ENCODE data around the gene OXGR1. TPM values are rescaled to one million over a fixed set of nuclear protein-coding genes. Genes with fewer than 3 reads are reported as not detected.
A peak's percentile ranks its signal among the peaks of the same experiment; 100 is the strongest.

Gene OXGR1
- not detected in 2 replicates for total RNA-seq (2012; rRNA removed)
- not detected in 2 replicates for polyA plus RNA-seq (2012; rRNA removed)
- polyA plus RNA-seq (2012; cell fraction: cytosol; rRNA removed), result not detected in 2 replicates
- polyA plus RNA-seq (2012; cell fraction: nucleus; rRNA removed; ENCODE audit: low replicate concordance), result not detected in 2 replicates
- Bru-seq, nascent RNA, result percentile 9 among the genes with signal in this experiment
- BruChase-seq, experiment 1, labeled RNA remaining after a 6-hour chase, result not detected
- not detected for BruChase-seq, experiment 2, labeled RNA remaining after a 2-hour chase
- long read RNA-seq, result 0 reads

GRCh38 chr13:96994017-96994857 lies at the start of gene OXGR1:
TSS of gene OXGR1 (minus strand) at chr13:96994476. CDS start at chr13:96987759, 6,717 bp downstream.
- Histone ChIP-seq H3K9me1 (ENCODE audit: insufficient read depth, low read length) (no peaks in the 10 kb centered on the region), H4K20me1 (ENCODE audit: insufficient read depth, low read length) (no peaks in the 10 kb centered on the region), H3K9ac (ENCODE audit: low read depth, low read length) (no peak within 1 kb of the TSS), H2AFZ (replicated peaks; ENCODE audit: low read length, poor library complexity) (peak within 1 kb of the TSS; percentile 82), H2AK9ac (replicated peaks; ENCODE audit: low read depth, low read length, poor library complexity) (no peak within 1 kb of the TSS), H3K4ac (ENCODE audit: low read depth, low read length) (no peak within 1 kb of the TSS), H3K4me1 (ENCODE audit: control insufficient read depth, insufficient read depth, low read length) (no peaks in the 10 kb centered on the region; the same call in 1 of the 2 replicates), H3K14ac (replicated peaks; ENCODE audit: low read depth, low read length) (no peak within 1 kb of the TSS), H3K4me2 (ENCODE audit: low read depth, low read length) (peak within 1 kb of the TSS; percentile 67), H2BK15ac (ENCODE audit: low read depth, low read length) (no peak within 1 kb of the TSS), H3K9me3 (ENCODE audit: control insufficient read depth, insufficient read depth, low read length) (no peaks in the 10 kb centered on the region), H3K36me3 (ENCODE audit: control insufficient read depth, insufficient read depth, low read length) (no peaks in the 10 kb centered on the region), H3K79me1 (ENCODE audit: low read depth in 1 of 2, low read length in 2 of 2) (no peaks in the 10 kb centered on the region), H2BK20ac (ENCODE audit: low read depth, low read length) (no peak within 1 kb of the TSS), H3K27ac (ENCODE audit: insufficient read depth, low read length) (no peak within 1 kb of the TSS), H3K27me3 (ENCODE audit: control insufficient read depth, insufficient read depth, low read length) (peaks cover 38% of the 10 kb centered on the region), H4K91ac (ENCODE audit: insufficient read depth, low read depth, low read length) (no peak within 1 kb of the TSS), H3K4me3 (ENCODE audit: insufficient read depth, low read depth, low read length) (peak within 1 kb of the TSS; percentile 24; the same call in 1 of the 2 replicates), H2BK5ac (ENCODE audit: low read depth, low read length, poor library complexity, severe bottlenecking) (no peak within 1 kb of the TSS), H3K56ac (ENCODE audit: extremely low read depth, insufficient read depth, low read length) (no peak within 1 kb of the TSS), H4K5ac (ENCODE audit: low read depth, low read length) (no peak within 1 kb of the TSS), H4K8ac (ENCODE audit: low read depth in 2 of 2, low read length in 2 of 2) (no peak within 1 kb of the TSS), H3K23ac (ENCODE audit: low read depth, low read length) (no peak within 1 kb of the TSS), H2AK5ac (ENCODE audit: low read depth, low read length) (no peak within 1 kb of the TSS), H3K18ac (ENCODE audit: low read depth, low read length) (no peak within 1 kb of the TSS), H2BK120ac (ENCODE audit: low read depth, low read length) (no peak within 1 kb of the TSS)
- in situ Hi-C loops (cut with MboI; ENCODE audit: low sequenced_read_pairs), result no loop called here
- WGBS, 2 experiments (ENCODE audit: extremely low coverage in 2 of 2, insufficient read length in 1 of 2), result 0% methylated on average over 6 of the region's 52 CpGs; no CpG with 5 or more reads in 1 of the 2 experiments
- peak; percentile 44 for ATAC-seq (ENCODE audit: low read depth)
- ChIA-PET POLR2A (ENCODE audit: unreplicated experiment) (no interaction called here), CTCF (interaction anchor here (1.2 kb wide), 1 partner anchor 10 kb away, joined by 3 read pairs; no protein-coding TSS in a partner anchor)
- intact Hi-C loops (cut with micrococcal nuclease), result no loop called here
- dilution Hi-C loops (cut with HindIII; ENCODE audit: low sequenced_read_pairs, unreplicated experiment), result no loop called here
- no peak for DNase-seq
- BruUV-seq (replicated peaks), result no TSS peak
- TF ChIP-seq USF2 (IDR thresholded peaks at IDR 0.05; ENCODE audit: low read depth, low read length) (no peak), SMC3 (IDR thresholded peaks at IDR 0.05; ENCODE audit: low read depth, low read length) (no peak), POLR2A (IDR thresholded peaks at IDR 0.05; ENCODE audit: low read depth, low read length) (no peak), CEBPB (IDR thresholded peaks at IDR 0.05; ENCODE audit: low read depth, low read length) (no peak), FOS (IDR thresholded peaks at IDR 0.05; ENCODE audit: low read depth, low read length) (no peak), CHD1 (IDR thresholded peaks at IDR 0.05; ENCODE audit: low read depth, low read length) (no peak), BHLHE40 (IDR thresholded peaks at IDR 0.05; ENCODE audit: low read depth, low read length) (no peak), RAD21 (IDR thresholded peaks at IDR 0.05; ENCODE audit: low read length) (no peak), ELK1 (IDR thresholded peaks at IDR 0.05; ENCODE audit: borderline replicate concordance, low read depth, low read length) (no peak), MAZ (IDR thresholded peaks at IDR 0.05; ENCODE audit: borderline replicate concordance, low read depth, low read length) (no peak), RCOR1 (IDR thresholded peaks at IDR 0.05; ENCODE audit: insufficient replicate concordance, low read length) (no peak), NFE2L2 (IDR thresholded peaks at IDR 0.05; ENCODE audit: low read depth, low read length) (no peak), RFX5 (IDR thresholded peaks at IDR 0.05; ENCODE audit: low read depth, low read length) (no peak), MXI1 (IDR thresholded peaks at IDR 0.05; ENCODE audit: borderline replicate concordance, low read depth, low read length) (no peak), MAFK (IDR thresholded peaks at IDR 0.05; ENCODE audit: low read depth, low read length) (no peak)
